Measurements from ENCODE around the gene GOLGA6A.
"Not testable (repeated sequence)": the region's sequence is repeated elsewhere in the genome, so short reads cannot be mapped to it uniquely, and the experiment has no call there.

Gene GOLGA6A

GRCh38 chr15:74122403-74123130, 40.2 kb upstream of the GOLGA6A start:
- DNase-seq (ENCODE audit: insufficient read length, low spot score), result no peak
- FAIRE-seq, result no peak
- no peak for TF ChIP-seq CTCF (IDR thresholded peaks at IDR 0.05; ENCODE audit: insufficient read depth, missing control alignments)

GRCh38 chr15:74121858-74122257, 39.5 kb upstream of the GOLGA6A start:
- FAIRE-seq (no peak), DNase-seq (ENCODE audit: insufficient read length, low spot score) (no peak)
- no peak for TF ChIP-seq CTCF (IDR thresholded peaks at IDR 0.05; ENCODE audit: insufficient read depth, missing control alignments)

- no peak for DNase-seq (ENCODE audit: insufficient read length, low spot score)
- FAIRE-seq, result no peak
- TF ChIP-seq CTCF (IDR thresholded peaks at IDR 0.05; ENCODE audit: insufficient read depth, missing control alignments), result no peak
Observed at GRCh38 chr15:74121039-74121438, 38.7 kb upstream of the GOLGA6A start.

- FAIRE-seq (no peak), DNase-seq (ENCODE audit: insufficient read length, low spot score) (no peak)
- no peak for TF ChIP-seq CTCF (IDR thresholded peaks at IDR 0.05; ENCODE audit: insufficient read depth, missing control alignments)
Observed at GRCh38 chr15:74120426-74120825, 38.1 kb upstream of the GOLGA6A start.

- FAIRE-seq, result no peak
- no peak for DNase-seq (ENCODE audit: insufficient read length, low spot score)
- TF ChIP-seq CTCF (IDR thresholded peaks at IDR 0.05; ENCODE audit: insufficient read depth, missing control alignments), result no peak
Observed at GRCh38 chr15:74109713-74110112, 27.4 kb upstream of the GOLGA6A start.

- FAIRE-seq, result not testable (repeated sequence)
Observed at GRCh38 chr15:74108611-74109010, 26.3 kb upstream of the GOLGA6A start.

GRCh38 chr15:74108111-74108510, 25.8 kb upstream of the GOLGA6A start:
- FAIRE-seq, result no peak
- DNase-seq (ENCODE audit: insufficient read length, low spot score), result no peak
- no peak for TF ChIP-seq CTCF (IDR thresholded peaks at IDR 0.05; ENCODE audit: insufficient read depth, missing control alignments)

More at GRCh38 chr15:74108611-74109010, 26.3 kb upstream of the GOLGA6A start:
- not testable (repeated sequence) for DNase-seq (ENCODE audit: insufficient read length, low spot score)

- DNase-seq (ENCODE audit: insufficient read length, low spot score), result peak; percentile 71
- not testable (repeated sequence) for FAIRE-seq
Observed at GRCh38 chr15:74099963-74100733, 17.8 kb upstream of the GOLGA6A start.

GRCh38 chr15:74096753-74097474, 14.6 kb upstream of the GOLGA6A start:
- not testable (repeated sequence) for DNase-seq (ENCODE audit: insufficient read length, low spot score); FAIRE-seq

GRCh38 chr15:74095610-74096009, 13.3 kb upstream of the GOLGA6A start:
- not testable (repeated sequence) for FAIRE-seq

GRCh38 chr15:74094567-74094966, 12.2 kb upstream of the GOLGA6A start:
- not testable (repeated sequence) for DNase-seq (ENCODE audit: insufficient read length, low spot score); FAIRE-seq

More at GRCh38 chr15:74095610-74096009, 13.3 kb upstream of the GOLGA6A start:
- not testable (repeated sequence) for DNase-seq (ENCODE audit: insufficient read length, low spot score)
